ENCODE data around the gene CSGALNACT2. TPM values are rescaled to one million over a fixed set of nuclear protein-coding genes. Genes with fewer than 3 reads are reported as not detected.
"Not testable (repeated sequence)": the region's sequence is repeated elsewhere in the genome, so short reads cannot be mapped to it uniquely, and the experiment has no call there.

Gene CSGALNACT2
- total RNA-seq, 1 donor from 2014 or later, result 10.4 TPM

GRCh38 chr10:43145311-43145710, 7.1 kb downstream of the CSGALNACT2 start:
- H3K4me3 ChIP-seq (ENCODE audit: low read depth, low read length), result no peak overlapping the region
- no peak for DNase-seq (ENCODE audit: low read depth)
- no peak for TF ChIP-seq CTCF (conservative IDR thresholded peaks at IDR 0.05; ENCODE audit: low read depth, low read length)

- DNase-seq (ENCODE audit: low read depth), result not testable (repeated sequence)
These were observed 7.7 kb downstream of the CSGALNACT2 start for GRCh38 chr10:43145936-43146335.

GRCh38 chr10:43151371-43151770, 13.1 kb downstream of the CSGALNACT2 start:
- DNase-seq (ENCODE audit: low read depth), result no peak
- no peak for TF ChIP-seq CTCF (conservative IDR thresholded peaks at IDR 0.05; ENCODE audit: low read depth, low read length)
- no peak overlapping the region for H3K4me3 ChIP-seq (ENCODE audit: low read depth, low read length)

More at GRCh38 chr10:43145936-43146335, 7.7 kb downstream of the CSGALNACT2 start:
- H3K4me3 ChIP-seq (ENCODE audit: low read depth, low read length), result not testable (repeated sequence)

GRCh38 chr10:43153901-43154300, 15.7 kb downstream of the CSGALNACT2 start:
- TF ChIP-seq CTCF (conservative IDR thresholded peaks at IDR 0.05; ENCODE audit: low read depth, low read length), result no peak
- no peak for DNase-seq (ENCODE audit: low read depth)

GRCh38 chr10:43155221-43155620, 17.0 kb downstream of the CSGALNACT2 start:
- no peak for DNase-seq (ENCODE audit: low read depth)
- TF ChIP-seq CTCF (conservative IDR thresholded peaks at IDR 0.05; ENCODE audit: low read depth, low read length), result no peak
- H3K4me3 ChIP-seq (ENCODE audit: low read depth, low read length), result no peak overlapping the region

More at GRCh38 chr10:43153901-43154300, 15.7 kb downstream of the CSGALNACT2 start:
- H3K4me3 ChIP-seq (ENCODE audit: low read depth, low read length), result no peak overlapping the region

DNA sequence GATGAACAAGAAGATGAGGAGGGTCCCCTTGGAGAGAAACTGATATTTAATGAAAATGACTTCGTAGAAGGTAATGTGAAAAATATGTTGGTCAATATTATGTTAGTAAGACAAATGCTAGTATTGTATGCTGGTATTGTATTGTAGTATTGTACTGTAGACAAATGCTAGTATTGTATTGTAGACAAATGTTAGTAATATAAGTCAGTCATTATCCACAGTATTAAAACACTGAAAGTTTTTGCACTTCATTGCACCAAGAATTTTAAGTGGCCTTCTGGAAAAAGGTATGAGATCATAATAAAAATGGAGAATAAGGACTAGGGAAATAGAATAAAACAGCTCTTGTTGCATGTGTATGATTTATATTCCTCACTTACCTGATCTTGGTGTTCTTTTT, 17.5 kb downstream of the CSGALNACT2 start:
- no peak for TF ChIP-seq CTCF (conservative IDR thresholded peaks at IDR 0.05; ENCODE audit: low read depth, low read length)
- no peak overlapping the region for H3K4me3 ChIP-seq (ENCODE audit: low read depth, low read length)
- DNase-seq (ENCODE audit: low read depth), result no peak

DNA sequence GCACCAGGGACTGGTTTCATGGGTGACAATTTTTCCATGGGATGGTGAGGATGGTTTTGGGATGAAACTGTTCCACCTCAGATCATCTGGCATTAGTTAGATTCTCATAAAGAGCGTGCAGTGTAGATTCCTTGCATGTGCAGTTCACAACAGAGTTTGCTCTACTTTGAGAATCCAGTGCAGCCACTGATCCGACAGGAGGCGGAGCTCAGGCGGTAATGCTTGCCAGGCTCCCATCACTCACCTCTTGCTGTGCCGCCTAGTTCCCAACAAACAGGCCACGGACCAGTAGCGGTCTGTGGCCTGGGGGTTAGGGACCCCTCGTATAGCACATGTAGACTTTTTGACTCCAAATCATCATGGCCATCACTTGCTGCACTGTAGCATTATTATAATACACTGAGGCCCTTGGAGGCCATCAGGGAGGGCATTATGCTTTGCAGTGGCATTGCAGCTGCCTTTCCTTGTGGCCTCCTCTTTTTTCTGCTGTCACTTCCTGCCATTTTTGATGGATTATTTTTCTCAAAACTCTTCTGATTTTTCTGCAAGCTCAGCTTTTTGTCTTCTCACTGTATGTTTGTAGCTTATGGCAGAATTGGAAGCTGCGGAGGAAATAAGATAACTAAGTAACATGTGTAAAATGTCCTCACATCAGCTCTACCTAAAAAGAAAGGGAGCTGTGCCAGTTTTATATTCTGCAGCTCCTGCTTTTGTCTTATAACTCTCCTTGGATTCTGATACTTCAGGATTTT, 18.5 kb downstream of the CSGALNACT2 start:
- peak; percentile 4 for TF ChIP-seq CTCF (conservative IDR thresholded peaks at IDR 0.05; ENCODE audit: low read depth, low read length)
- DNase-seq (ENCODE audit: low read depth), result no peak
- no peak overlapping the region for H3K4me3 ChIP-seq (ENCODE audit: low read depth, low read length)

Data from epithelial cell of proximal tubule (primary cell).